OCI-LY7 (cell line): ENCODE data around the gene ACADM. TPM values are rescaled to one million over a fixed set of nuclear protein-coding genes. Genes with fewer than 3 reads are reported as not detected.

ENCODE experiments used
- BruUV-seq: library from RNA; stranded (reverse); fragments of 400-500 nt; replicated peaks from 2 replicates; lab custom pipeline; 2021; lab: Mats Ljungman, UMichigan
- CTCF ChIA-PET: fragments of 300-600 bp; sonication (Branson Sonifier 250); formaldehyde crosslinking; loops from one replicate; lab custom pipeline; 2022; ENCODE audit warnings: antibody characterized with exemption; ENCODE audit not compliant: unreplicated experiment; lab: Charles Lee
- POLR2A ChIA-PET: fragments of 300-600 bp; sonication (Branson Sonifier 250); formaldehyde crosslinking; loops from one replicate; lab custom pipeline; 2022; ENCODE audit warnings: antibody characterized with exemption; lab: Charles Lee
- DNase-seq: peaks from one replicate; pipeline ENCODE4 v3.0.0-alpha.2; 2015; ENCODE audit warnings: low spot score
- H2AFZ ChIP-seq: fragments of 200-600 bp; sonication (generic), shearing (Covaris generic); 2 replicates; pipeline ENCODE4 v1.6.1; 2014; ENCODE audit warnings: mild to moderate bottlenecking, antibody characterized with exemption, low read length, moderate library complexity
- H3K27ac ChIP-seq: fragments of 200-600 bp; sonication (generic); 2 replicates; pipeline ENCODE4 v1.5.1; 2014; ENCODE audit warnings: mixed run types, low read depth, mild to moderate bottlenecking, moderate library complexity, low read length, inconsistent platforms; ENCODE audit not compliant: poor library complexity, severe bottlenecking
- H3K36me3 ChIP-seq: fragments of 200-600 bp; sonication (generic); 2 replicates; pipeline ENCODE4 v1.6.1; 2014; ENCODE audit warnings: mild to moderate bottlenecking, antibody characterized with exemption, low read length, moderate library complexity, mixed read lengths; ENCODE audit not compliant: insufficient read depth
- H3K4me1 ChIP-seq: fragments of 200-600 bp; sonication (generic); 2 replicates; pipeline ENCODE4 v1.5.1; 2014; ENCODE audit warnings: mild to moderate bottlenecking, low read length; ENCODE audit not compliant: insufficient read depth, poor library complexity, severe bottlenecking
- H3K4me2 ChIP-seq: fragments of 200-600 bp; sonication (generic); 2 replicates; pipeline ENCODE4 v1.6.1; 2014; ENCODE audit warnings: mild to moderate bottlenecking, low read length
- H3K4me3 ChIP-seq: fragments of 200-600 bp; sonication (generic); 2 replicates; pipeline ENCODE4 v1.5.1; 2014; ENCODE audit warnings: mild to moderate bottlenecking, low read depth, low read length; ENCODE audit not compliant: poor library complexity, severe bottlenecking
- H3K79me2 ChIP-seq: fragments of 200-600 bp; sonication (generic); 2 replicates; pipeline ENCODE4 v1.6.1; 2016; ENCODE audit warnings: low read depth, mild to moderate bottlenecking, low read length, moderate library complexity, mixed read lengths; ENCODE audit not compliant: insufficient read depth
- H3K9me2 ChIP-seq: fragments of 200-600 bp; sonication (generic); 2 replicates; pipeline ENCODE4 v1.6.1; 2016; ENCODE audit warnings: mild to moderate bottlenecking, low read length, mixed read lengths; ENCODE audit not compliant: insufficient read depth
- H3K9me3 ChIP-seq: fragments of 200-600 bp; sonication (generic); 2 replicates; pipeline ENCODE4 v1.6.1; 2014; ENCODE audit warnings: mild to moderate bottlenecking, mixed run types, low read length, mixed read lengths
- H4K20me1 ChIP-seq: fragments of 200-600 bp; sonication (generic); 2 replicates; pipeline ENCODE4 v1.6.1; 2014; ENCODE audit warnings: mild to moderate bottlenecking, antibody characterized with exemption, low read length, moderate library complexity, mixed read lengths; ENCODE audit not compliant: insufficient read depth
- CTCF ChIP-seq: fragments of 200-600 bp; sonication (generic); conservative IDR thresholded peaks from 2 replicates; pipeline ENCODE4 v1.5.1; 2014; ENCODE audit warnings: mild to moderate bottlenecking, antibody characterized with exemption, low read length, moderate library complexity, mixed read lengths
- EZH2phosphoT487 ChIP-seq: fragments of 200-600 bp; sonication (generic); IDR thresholded peaks from 2 replicates; pipeline ENCODE4 v1.6.1; 2018; ENCODE audit warnings: low read depth, borderline replicate concordance, mild to moderate bottlenecking, mixed run types, antibody characterized with exemption, low read length, moderate library complexity, mixed read lengths
- intact Hi-C: fragments of 100-400 bp; cut with micrococcal nuclease; formaldehyde crosslinking; loops from one replicate; pipeline ENCODE4 v1.10.0; 2022; ENCODE audit not compliant: unreplicated experiment
- total RNA-seq, 2 experiments: library from RNA; depleted of rRNA in 1 of 2; stranded (reverse); fragments of >200 nt in 1 of 2; shearing (Covaris generic) in 1 of 2; gene quantifications; 2 replicates each; pipeline ENCODE4 v1.2.3, GENCODE V29; 2014 to 2022

Gene ACADM
- total RNA-seq, 2 experiments from 2014 or later: 137 to 248 TPM

GRCh38 chr1:75731881-75732280, 7.4 kb downstream of the ACADM start:
- ChIA-PET CTCF (no interaction called here), POLR2A (interaction anchor here (0.7 to 6.7 kb wide), 5 partner anchors 14 to 100 kb away, joined by 3 to 74 read pairs (median 4); partner anchors contain the start of gene RABGGTB)
- TF ChIP-seq EZH2phosphoT487 (no peak), CTCF (no peak)
- Histone ChIP-seq H3K4me2 (no peak overlapping the region), H3K27ac (peak overlapping the region; percentile 43), H2AFZ (no peak overlapping the region), H3K4me3 (no peak overlapping the region), H3K36me3 (peaks cover 82% of the 10 kb centered on the region), H3K4me1 (peaks cover 47% of the 10 kb centered on the region), H3K9me3 (no peaks in the 10 kb centered on the region; the same call in 1 of the 2 replicates), H3K79me2 (peaks cover 65% of the 10 kb centered on the region), H3K9me2 (no peaks in the 10 kb centered on the region), H4K20me1 (peaks cover 5% of the 10 kb centered on the region; the same call in 1 of the 2 replicates)
- DNase-seq: no peak
- intact Hi-C loops: no loop called here
- no TSS peak for BruUV-seq

DNA sequence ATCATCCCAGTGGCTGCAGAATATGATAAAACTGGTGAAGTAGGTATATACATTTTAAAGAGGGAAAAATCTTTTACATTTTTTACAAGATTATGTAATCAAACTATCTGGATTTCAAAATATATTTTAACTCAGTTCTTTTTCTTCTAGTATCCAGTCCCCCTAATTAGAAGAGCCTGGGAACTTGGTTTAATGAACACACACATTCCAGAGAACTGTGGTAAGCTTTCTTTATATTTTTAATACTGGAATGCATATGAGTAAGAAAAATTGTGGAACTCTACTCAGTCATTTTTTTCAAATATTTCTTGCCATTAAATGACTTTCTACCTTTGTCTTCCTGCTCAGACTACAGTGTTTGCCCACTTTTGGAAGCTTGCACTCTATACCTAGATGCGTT, 8.2 kb downstream of the ACADM start:
- ChIA-PET CTCF (no interaction called here), POLR2A (interaction anchor here (0.6 to 6.7 kb wide), 4 partner anchors 9 to 57 kb away, joined by 3 to 74 read pairs (median 5); partner anchors contain the start of gene RABGGTB)
- no TSS peak for BruUV-seq

More for the DNA sequence above, 8.2 kb downstream of the ACADM start:
- DNase-seq: no peak
- TF ChIP-seq CTCF (no peak), EZH2phosphoT487 (no peak)
- H3K36me3 ChIP-seq: peaks cover 88% of the 10 kb centered on the region
- no peak overlapping the region for H3K27ac ChIP-seq
- intact Hi-C loops: no loop called here
- no peaks in the 10 kb centered on the region; the same call in 1 of the 2 replicates for H3K9me3 ChIP-seq
- peaks cover 5% of the 10 kb centered on the region; the same call in 1 of the 2 replicates for H4K20me1 ChIP-seq
- H3K4me3 ChIP-seq: no peak overlapping the region
- H3K9me2 ChIP-seq: no peaks in the 10 kb centered on the region
- H3K4me2 ChIP-seq: no peak overlapping the region
- peaks cover 57% of the 10 kb centered on the region for H3K79me2 ChIP-seq
- peaks cover 41% of the 10 kb centered on the region for H3K4me1 ChIP-seq
- H2AFZ ChIP-seq: no peak overlapping the region
